ENCODE measurements around the gene RIPK1. TPM values are rescaled to one million over a fixed set of nuclear protein-coding genes. Genes with fewer than 3 reads are reported as not detected.

RIPK1 gene
- total and polyA plus RNA-seq, 9 of the 15 experiments (the other 6 are each of a cell fraction or from before 2014, with no cell fraction given) = 3.8 to 24.9 (median 17.7) TPM

GRCh38 chr6:3162565-3163247 is 94.4 kb downstream of the RIPK1 start (continued):
- TF ChIP-seq, protein P1, sequence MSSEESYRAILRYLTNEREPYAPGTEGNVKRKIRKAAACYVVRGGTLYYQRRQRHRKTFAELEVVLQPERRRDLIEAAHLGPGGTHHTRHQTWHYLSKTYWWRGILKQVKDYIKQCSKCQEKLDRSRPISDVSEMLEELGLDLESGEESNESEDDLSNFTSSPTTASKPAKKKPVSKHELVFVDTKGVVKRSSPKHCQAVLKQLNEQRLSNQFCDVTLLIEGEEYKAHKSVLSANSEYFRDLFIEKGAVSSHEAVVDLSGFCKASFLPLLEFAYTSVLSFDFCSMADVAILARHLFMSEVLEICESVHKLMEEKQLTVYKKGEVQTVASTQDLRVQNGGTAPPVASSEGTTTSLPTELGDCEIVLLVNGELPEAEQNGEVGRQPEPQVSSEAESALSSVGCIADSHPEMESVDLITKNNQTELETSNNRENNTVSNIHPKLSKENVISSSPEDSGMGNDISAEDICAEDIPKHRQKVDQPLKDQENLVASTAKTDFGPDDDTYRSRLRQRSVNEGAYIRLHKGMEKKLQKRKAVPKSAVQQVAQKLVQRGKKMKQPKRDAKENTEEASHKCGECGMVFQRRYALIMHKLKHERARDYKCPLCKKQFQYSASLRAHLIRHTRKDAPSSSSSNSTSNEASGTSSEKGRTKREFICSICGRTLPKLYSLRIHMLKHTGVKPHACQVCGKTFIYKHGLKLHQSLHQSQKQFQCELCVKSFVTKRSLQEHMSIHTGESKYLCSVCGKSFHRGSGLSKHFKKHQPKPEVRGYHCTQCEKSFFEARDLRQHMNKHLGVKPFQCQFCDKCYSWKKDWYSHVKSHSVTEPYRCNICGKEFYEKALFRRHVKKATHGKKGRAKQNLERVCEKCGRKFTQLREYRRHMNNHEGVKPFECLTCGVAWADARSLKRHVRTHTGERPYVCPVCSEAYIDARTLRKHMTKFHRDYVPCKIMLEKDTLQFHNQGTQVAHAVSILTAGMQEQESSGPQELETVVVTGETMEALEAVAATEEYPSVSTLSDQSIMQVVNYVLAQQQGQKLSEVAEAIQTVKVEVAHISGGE (CRISPR knock-in tag; IDR thresholded peaks at IDR 0.05) = peak in 2 of 3 experiments; percentile 34 to 36; a peak in 1 of 6 replicates
- TF ChIP-seq NCOA1 (IDR thresholded peaks at IDR 0.05; ENCODE audit: low read depth) = no peak; the same call in 1 of the 2 replicates
- TF ChIP-seq TCF15 (CRISPR knock-in tag; IDR thresholded peaks at IDR 0.05) = 0 out of 2 replicates have a peak, but pooled peaks have one; percentile 71
- TF ChIP-seq, protein P2, sequence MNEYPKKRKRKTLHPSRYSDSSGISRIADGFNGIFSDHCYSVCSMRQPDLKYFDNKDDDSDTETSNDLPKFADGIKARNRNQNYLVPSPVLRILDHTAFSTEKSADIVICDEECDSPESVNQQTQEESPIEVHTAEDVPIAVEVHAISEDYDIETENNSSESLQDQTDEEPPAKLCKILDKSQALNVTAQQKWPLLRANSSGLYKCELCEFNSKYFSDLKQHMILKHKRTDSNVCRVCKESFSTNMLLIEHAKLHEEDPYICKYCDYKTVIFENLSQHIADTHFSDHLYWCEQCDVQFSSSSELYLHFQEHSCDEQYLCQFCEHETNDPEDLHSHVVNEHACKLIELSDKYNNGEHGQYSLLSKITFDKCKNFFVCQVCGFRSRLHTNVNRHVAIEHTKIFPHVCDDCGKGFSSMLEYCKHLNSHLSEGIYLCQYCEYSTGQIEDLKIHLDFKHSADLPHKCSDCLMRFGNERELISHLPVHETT (CRISPR knock-in tag; conservative IDR thresholded peaks at IDR 0.05 in 1 of 2, IDR thresholded peaks at IDR 0.05 in 1 of 2) = peak in 1 of 2 experiments; percentile 90; a peak in 2 of 4 replicates
- TF ChIP-seq BCOR (IDR thresholded peaks at IDR 0.05) = no peak
- no peak for TF ChIP-seq C11orf30 (IDR thresholded peaks at IDR 0.05; ENCODE audit: low read depth)
- TF ChIP-seq NCOA2 (IDR thresholded peaks at IDR 0.05; ENCODE audit: partially characterized antibody in 2 of 2) = no peak
- TF ChIP-seq BRF2 (IDR thresholded peaks at IDR 0.05; ENCODE audit: borderline replicate concordance, insufficient read depth, insufficient read length) = no peak
- peak; percentile 80; the same call in 1 of the 2 replicates for TF ChIP-seq TARDBP (IDR thresholded peaks at IDR 0.05)
- TF ChIP-seq MEF2A (IDR thresholded peaks at IDR 0.05; ENCODE audit: control insufficient read depth, low read depth, low read length) = no peak
- TF ChIP-seq GATAD2A (IDR thresholded peaks at IDR 0.05) = no peak; the same call in 1 of the 2 replicates
- TF ChIP-seq HNRNPUL1 (IDR thresholded peaks at IDR 0.05; ENCODE audit: low read length) = no peak
- TF ChIP-seq, protein P3, sequence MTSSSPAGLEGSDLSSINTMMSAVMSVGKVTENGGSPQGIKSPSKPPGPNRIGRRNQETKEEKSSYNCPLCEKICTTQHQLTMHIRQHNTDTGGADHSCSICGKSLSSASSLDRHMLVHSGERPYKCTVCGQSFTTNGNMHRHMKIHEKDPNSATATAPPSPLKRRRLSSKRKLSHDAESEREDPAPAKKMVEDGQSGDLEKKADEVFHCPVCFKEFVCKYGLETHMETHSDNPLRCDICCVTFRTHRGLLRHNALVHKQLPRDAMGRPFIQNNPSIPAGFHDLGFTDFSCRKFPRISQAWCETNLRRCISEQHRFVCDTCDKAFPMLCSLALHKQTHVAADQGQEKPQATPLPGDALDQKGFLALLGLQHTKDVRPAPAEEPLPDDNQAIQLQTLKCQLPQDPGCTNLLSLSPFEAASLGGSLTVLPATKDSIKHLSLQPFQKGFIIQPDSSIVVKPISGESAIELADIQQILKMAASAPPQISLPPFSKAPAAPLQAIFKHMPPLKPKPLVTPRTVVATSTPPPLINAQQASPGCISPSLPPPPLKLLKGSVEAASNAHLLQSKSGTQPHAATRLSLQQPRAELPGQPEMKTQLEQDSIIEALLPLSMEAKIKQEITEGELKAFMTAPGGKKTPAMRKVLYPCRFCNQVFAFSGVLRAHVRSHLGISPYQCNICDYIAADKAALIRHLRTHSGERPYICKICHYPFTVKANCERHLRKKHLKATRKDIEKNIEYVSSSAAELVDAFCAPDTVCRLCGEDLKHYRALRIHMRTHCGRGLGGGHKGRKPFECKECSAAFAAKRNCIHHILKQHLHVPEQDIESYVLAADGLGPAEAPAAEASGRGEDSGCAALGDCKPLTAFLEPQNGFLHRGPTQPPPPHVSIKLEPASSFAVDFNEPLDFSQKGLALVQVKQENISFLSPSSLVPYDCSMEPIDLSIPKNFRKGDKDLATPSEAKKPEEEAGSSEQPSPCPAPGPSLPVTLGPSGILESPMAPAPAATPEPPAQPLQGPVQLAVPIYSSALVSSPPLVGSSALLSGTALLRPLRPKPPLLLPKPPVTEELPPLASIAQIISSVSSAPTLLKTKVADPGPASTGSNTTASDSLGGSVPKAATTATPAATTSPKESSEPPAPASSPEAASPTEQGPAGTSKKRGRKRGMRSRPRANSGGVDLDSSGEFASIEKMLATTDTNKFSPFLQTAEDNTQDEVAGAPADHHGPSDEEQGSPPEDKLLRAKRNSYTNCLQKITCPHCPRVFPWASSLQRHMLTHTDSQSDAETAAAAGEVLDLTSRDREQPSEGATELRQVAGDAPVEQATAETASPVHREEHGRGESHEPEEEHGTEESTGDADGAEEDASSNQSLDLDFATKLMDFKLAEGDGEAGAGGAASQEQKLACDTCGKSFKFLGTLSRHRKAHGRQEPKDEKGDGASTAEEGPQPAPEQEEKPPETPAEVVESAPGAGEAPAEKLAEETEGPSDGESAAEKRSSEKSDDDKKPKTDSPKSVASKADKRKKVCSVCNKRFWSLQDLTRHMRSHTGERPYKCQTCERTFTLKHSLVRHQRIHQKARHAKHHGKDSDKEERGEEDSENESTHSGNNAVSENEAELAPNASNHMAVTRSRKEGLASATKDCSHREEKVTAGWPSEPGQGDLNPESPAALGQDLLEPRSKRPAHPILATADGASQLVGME (CRISPR knock-in tag; IDR thresholded peaks at IDR 0.05) = peak; percentile 94
- TF ChIP-seq BRCA1 (IDR thresholded peaks at IDR 0.05) = no peak
- TF ChIP-seq BRCA1 (CRISPR knock-in tag; IDR thresholded peaks at IDR 0.05) = no peak
